ENCODE data around the gene CLSTN2.

CLSTN2 gene

GRCh38 chr3:140004271-140004670, 69.3 kb downstream of the CLSTN2 start:
- in situ Hi-C loops (cut with HindIII; ENCODE audit: low sequenced_read_pairs) = no loop called here

- in situ Hi-C loops (cut with HindIII; ENCODE audit: low sequenced_read_pairs) = no loop called here
These were observed 71.3 kb downstream of the CLSTN2 start for GRCh38 chr3:140006331-140006730.

- in situ Hi-C loops (cut with HindIII; ENCODE audit: low sequenced_read_pairs) = no loop called here
These were observed 72.1 kb downstream of the CLSTN2 start for GRCh38 chr3:140007081-140007480.

GRCh38 chr3:140007911-140008869, 73.2 kb downstream of the CLSTN2 start:
- in situ Hi-C loops (cut with HindIII; ENCODE audit: low sequenced_read_pairs) = no loop called here

- in situ Hi-C loops (cut with HindIII; ENCODE audit: low sequenced_read_pairs) = no loop called here
These were observed 75.4 kb downstream of the CLSTN2 start for GRCh38 chr3:140010391-140010790.

- in situ Hi-C loops (cut with HindIII; ENCODE audit: low sequenced_read_pairs) = no loop called here
These were observed 76.1 kb downstream of the CLSTN2 start for GRCh38 chr3:140011086-140011485.

GRCh38 chr3:140011611-140012277, 76.8 kb downstream of the CLSTN2 start:
- in situ Hi-C loops (cut with HindIII; ENCODE audit: low sequenced_read_pairs) = no loop called here

- in situ Hi-C loops (cut with HindIII; ENCODE audit: low sequenced_read_pairs) = no loop called here
These were observed 78.2 kb downstream of the CLSTN2 start for GRCh38 chr3:140013220-140013619.

- in situ Hi-C loops (cut with HindIII; ENCODE audit: low sequenced_read_pairs) = no loop called here
These were observed 80.0 kb downstream of the CLSTN2 start for GRCh38 chr3:140014831-140015495.

GRCh38 chr3:140015741-140016140, 80.8 kb downstream of the CLSTN2 start:
- in situ Hi-C loops (cut with HindIII; ENCODE audit: low sequenced_read_pairs) = no loop called here

GRCh38 chr3:140018556-140018955, 83.6 kb downstream of the CLSTN2 start:
- in situ Hi-C loops (cut with HindIII; ENCODE audit: low sequenced_read_pairs) = no loop called here

- in situ Hi-C loops (cut with HindIII; ENCODE audit: low sequenced_read_pairs) = no loop called here
These were observed 85.0 kb downstream of the CLSTN2 start for GRCh38 chr3:140019946-140020345.

- in situ Hi-C loops (cut with HindIII; ENCODE audit: low sequenced_read_pairs) = no loop called here
These were observed 85.6 kb downstream of the CLSTN2 start for GRCh38 chr3:140020541-140020940.

GRCh38 chr3:140021269-140021668, 86.3 kb downstream of the CLSTN2 start:
- in situ Hi-C loops (cut with HindIII; ENCODE audit: low sequenced_read_pairs) = no loop called here

GRCh38 chr3:140022066-140022770, 87.2 kb downstream of the CLSTN2 start:
- in situ Hi-C loops (cut with HindIII; ENCODE audit: low sequenced_read_pairs) = no loop called here

GRCh38 chr3:140023616-140024530, 88.9 kb downstream of the CLSTN2 start:
- in situ Hi-C loops (cut with HindIII; ENCODE audit: low sequenced_read_pairs) = no loop called here

- in situ Hi-C loops (cut with HindIII; ENCODE audit: low sequenced_read_pairs) = no loop called here
These were observed 96.2 kb downstream of the CLSTN2 start for GRCh38 chr3:140031170-140031569.

GRCh38 chr3:140034058-140034457, 99.1 kb downstream of the CLSTN2 start:
- in situ Hi-C loops (cut with HindIII; ENCODE audit: low sequenced_read_pairs) = no loop called here

- in situ Hi-C loops (cut with HindIII; ENCODE audit: low sequenced_read_pairs) = no loop called here
These were observed 100.9 kb downstream of the CLSTN2 start for GRCh38 chr3:140035871-140036270.

- in situ Hi-C loops (cut with HindIII; ENCODE audit: low sequenced_read_pairs) = no loop called here
These were observed 115.4 kb downstream of the CLSTN2 start for GRCh38 chr3:140050396-140050795.

Data from DLD1 (cell line).